ENCODE measurements around the gene SFTPB. TPM values are rescaled to one million over a fixed set of nuclear protein-coding genes. Genes with fewer than 3 reads are reported as not detected.

The SFTPB gene
- total RNA-seq, 2 donors from 2014 or later = 0.59 TPM; not detected in 1

DNA sequence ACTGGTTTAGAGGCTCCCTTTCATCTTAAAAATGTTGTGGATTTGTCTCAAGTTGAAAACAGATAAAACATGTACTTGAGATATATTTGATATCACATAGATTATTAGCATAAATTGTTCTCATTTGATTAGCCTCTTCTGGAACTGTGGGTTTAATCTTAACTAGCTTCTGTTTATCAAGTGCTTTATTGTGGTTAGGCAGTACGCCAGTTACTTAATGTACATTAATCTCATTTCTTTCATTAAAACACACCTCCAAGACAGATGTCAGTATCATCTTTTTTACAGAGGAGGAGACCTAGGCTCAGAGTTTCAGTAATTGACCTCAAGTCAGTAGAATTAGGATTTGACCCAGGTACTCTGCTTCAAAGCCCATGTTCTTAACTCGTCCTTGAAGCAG, 21.8 kb downstream of the SFTPB start:
- H3K27me3 ChIP-seq (replicated peaks; ENCODE audit: insufficient read depth) = no peaks in the 10 kb centered on the region
- H3K4me3 ChIP-seq = no peak overlapping the region
- intact Hi-C loops (cut with DNase I) = no loop called here
- H3K36me3 ChIP-seq = peaks cover 5 to 18% of the 10 kb centered on the region in 2 donors
- DNase-seq (ENCODE audit: low spot score) = no peak
- H3K9me3 ChIP-seq = no peaks in the 10 kb centered on the region
- 84% methylated on average over 2 of the region's 2 CpGs for WGBS
- H3K27ac ChIP-seq = no peak overlapping the region
- no peaks in the 10 kb centered on the region for H3K4me1 ChIP-seq (replicated peaks)
- TF ChIP-seq CTCF (IDR thresholded peaks at IDR 0.05) (no peak), POLR2A (IDR thresholded peaks at IDR 0.05) (no peak), POLR2AphosphoS5 (IDR thresholded peaks at IDR 0.05) (no peak)

- WGBS = 95% methylated on average over 8 of the region's 8 CpGs
- intact Hi-C loops (cut with DNase I) = no loop called here
- no peak overlapping the region for H3K27ac ChIP-seq
- H3K4me1 ChIP-seq (replicated peaks) = no peaks in the 10 kb centered on the region
- H3K9me3 ChIP-seq = no peaks in the 10 kb centered on the region
- peaks cover 6 to 23% of the 10 kb centered on the region in 2 donors for H3K36me3 ChIP-seq
- DNase-seq (ENCODE audit: low spot score) = no peak
- H3K27me3 ChIP-seq (replicated peaks; ENCODE audit: insufficient read depth) = no peaks in the 10 kb centered on the region
- H3K4me3 ChIP-seq = no peak overlapping the region
- TF ChIP-seq CTCF (IDR thresholded peaks at IDR 0.05) = no peak
- no peak for TF ChIP-seq POLR2A (IDR thresholded peaks at IDR 0.05)
- TF ChIP-seq POLR2AphosphoS5 (IDR thresholded peaks at IDR 0.05) = no peak
Observed at GRCh38 chr2:85644909-85645308, 23.1 kb downstream of the SFTPB start.

DNA sequence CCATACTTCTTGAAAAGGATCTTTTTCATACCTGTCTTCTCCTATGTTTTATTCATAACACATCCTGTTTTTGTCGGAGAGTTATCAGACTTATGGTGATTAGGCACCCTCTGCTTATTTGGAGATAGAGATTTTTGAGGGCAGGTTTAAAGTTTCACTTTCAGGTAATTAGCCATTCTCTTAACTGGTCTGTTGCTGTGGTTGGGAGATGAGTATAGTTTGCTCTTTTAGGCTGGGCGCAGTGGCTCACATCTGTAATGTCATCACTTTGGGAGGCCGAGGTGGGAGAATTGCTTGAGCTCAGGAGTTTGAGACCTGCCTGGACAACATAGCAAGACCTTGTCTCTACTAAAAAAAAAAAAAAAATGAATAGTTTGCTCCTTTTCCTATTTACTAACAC, 25.3 kb downstream of the SFTPB start:
- 94% methylated on average over 3 of the region's 3 CpGs for WGBS
- Histone ChIP-seq H3K36me3 (peaks cover 11 to 23% of the 10 kb centered on the region in 2 donors), H3K4me1 (replicated peaks) (no peaks in the 10 kb centered on the region), H3K27ac (no peak overlapping the region), H3K9me3 (no peaks in the 10 kb centered on the region), H3K27me3 (replicated peaks; ENCODE audit: insufficient read depth) (no peaks in the 10 kb centered on the region), H3K4me3 (no peak overlapping the region)
- DNase-seq (ENCODE audit: low spot score) = no peak
- TF ChIP-seq POLR2AphosphoS5 (IDR thresholded peaks at IDR 0.05) (no peak), CTCF (IDR thresholded peaks at IDR 0.05) (no peak), POLR2A (IDR thresholded peaks at IDR 0.05) (no peak)
- intact Hi-C loops (cut with DNase I) = no loop called here

GRCh38 chr2:85635636-85636035, 32.4 kb downstream of the SFTPB start:
- Histone ChIP-seq H3K36me3 (peaks cover 6 to 11% of the 10 kb centered on the region in 2 donors), H3K27me3 (replicated peaks; ENCODE audit: insufficient read depth) (no peaks in the 10 kb centered on the region), H3K4me1 (replicated peaks) (no peaks in the 10 kb centered on the region), H3K27ac (no peak overlapping the region), H3K9me3 (no peaks in the 10 kb centered on the region), H3K4me3 (no peak overlapping the region)
- TF ChIP-seq CTCF (IDR thresholded peaks at IDR 0.05) = no peak
- no peak for TF ChIP-seq POLR2AphosphoS5 (IDR thresholded peaks at IDR 0.05)
- no peak for TF ChIP-seq POLR2A (IDR thresholded peaks at IDR 0.05)
- DNase-seq (ENCODE audit: low spot score) = no peak
- intact Hi-C loops (cut with DNase I) = no loop called here
- 71% methylated on average over 4 of the region's 4 CpGs for WGBS

- no peak for DNase-seq (ENCODE audit: low spot score)
- no peaks in the 10 kb centered on the region for H3K9me3 ChIP-seq
- TF ChIP-seq CTCF (IDR thresholded peaks at IDR 0.05) (no peak), POLR2AphosphoS5 (IDR thresholded peaks at IDR 0.05) (no peak), POLR2A (IDR thresholded peaks at IDR 0.05) (no peak)
- WGBS = 91% methylated on average over 8 of the region's 8 CpGs
- no peak overlapping the region for H3K4me3 ChIP-seq
- H3K36me3 ChIP-seq = peaks cover 6 to 11% of the 10 kb centered on the region in 2 donors
- intact Hi-C loops (cut with DNase I) = no loop called here
- no peak overlapping the region for H3K27ac ChIP-seq
- H3K27me3 ChIP-seq (replicated peaks; ENCODE audit: insufficient read depth) = no peaks in the 10 kb centered on the region
- no peaks in the 10 kb centered on the region for H3K4me1 ChIP-seq (replicated peaks)
Observed at GRCh38 chr2:85635011-85635410, 33.0 kb downstream of the SFTPB start.
